ENCODE data around the gene PPP6R3.

GRCh38 chr11:68411501-68411991 is 49.0 kb upstream of the PPP6R3 start:
- TF ChIP-seq CTCF (IDR thresholded peaks at IDR 0.05; ENCODE audit: poor library complexity) (no peak), EZH2 (IDR thresholded peaks at IDR 0.05; ENCODE audit: borderline replicate concordance) (no peak), EZH2phosphoT487 (IDR thresholded peaks at IDR 0.05; ENCODE audit: low read depth, severe bottlenecking, unreplicated experiment) (no peak)
